GM12872 (cell line): ENCODE measurements around the gene PIAS1.

ENCODE experiments used
- CTCF ChIP-seq: IDR thresholded peaks from 3 replicates; pipeline ENCODE4 v1.5.1; 2011; ENCODE audit warnings: low read depth, mild to moderate bottlenecking, low read length, moderate library complexity; ENCODE audit not compliant: insufficient read depth

The PIAS1 gene

GRCh38 chr15:68230157-68231100 is 176.3 kb downstream of the PIAS1 start:
- TF ChIP-seq CTCF: no peak

GRCh38 chr15:68231102-68231818 is 177.1 kb downstream of the PIAS1 start:
- no peak for TF ChIP-seq CTCF

- TF ChIP-seq CTCF: no peak
Observed at GRCh38 chr15:68232449-68232848, 178.3 kb downstream of the PIAS1 start.

- TF ChIP-seq CTCF: no peak
Observed at GRCh38 chr15:68232937-68233336, 178.8 kb downstream of the PIAS1 start.

GRCh38 chr15:68234060-68234459 is 179.9 kb downstream of the PIAS1 start:
- TF ChIP-seq CTCF: no peak

GRCh38 chr15:68235022-68235421 is 180.9 kb downstream of the PIAS1 start:
- no peak for TF ChIP-seq CTCF

- TF ChIP-seq CTCF: no peak
Observed at GRCh38 chr15:68239025-68239424, 184.9 kb downstream of the PIAS1 start.
